ENCODE results near the gene NOC4L.
"Not testable (repeated sequence)": the region's sequence is repeated elsewhere in the genome, so short reads cannot be mapped to it uniquely, and the experiment has no call there.

- not testable (repeated sequence) for TF ChIP-seq POLR2A, CTCF, POLR2AphosphoS5 (IDR thresholded peaks at IDR 0.05)
These were observed 9.5 kb upstream of the NOC4L start for GRCh38 chr12:132134653-132135183.
